AG04450 (cell line): ENCODE results near the gene HNRNPM. TPM values are rescaled to one million over a fixed set of nuclear protein-coding genes. Genes with fewer than 3 reads are reported as not detected.
A peak's percentile ranks its signal among the peaks of the same experiment; 100 is the strongest.

ENCODE experiments used
- CTCF ChIA-PET: fragments of 300-600, 350-600 bp; formaldehyde crosslinking; extraction: SDS; loops from one replicate; lab custom pipeline; 2022; ENCODE audit warnings: antibody characterized with exemption, inconsistent platforms; lab: Charles Lee
- POLR2A ChIA-PET: fragments of 350-600 bp; formaldehyde crosslinking; extraction: SDS; loops from one replicate; lab custom pipeline; 2021; ENCODE audit warnings: antibody characterized with exemption, inconsistent platforms; lab: Yijun Ruan, JAX
- DNase-seq: peaks from one replicate; pipeline ENCODE4 v3.0.0-alpha.2; 2011; ENCODE audit warnings: low read depth, low spot score
- H3K27ac ChIP-seq: one replicate; pipeline ENCODE4 v1.5.1; 2012; ENCODE audit warnings: low read depth, low read length, control low read depth
- H3K27me3 ChIP-seq: one replicate; pipeline ENCODE4 v1.6.0; 2012; ENCODE audit warnings: low read length; ENCODE audit not compliant: control insufficient read depth, insufficient read depth
- H3K4me3 ChIP-seq: 2 replicates; pipeline ENCODE4 v1.5.1; 2011; ENCODE audit warnings: mild to moderate bottlenecking, low read depth, low read length, control low read depth
- H3K9me3 ChIP-seq: 2 replicates; pipeline ENCODE4 v1.5.1; 2012; ENCODE audit warnings: low read length; ENCODE audit not compliant: control insufficient read depth, insufficient read depth
- CTCF ChIP-seq: IDR thresholded peaks from 2 replicates; pipeline ENCODE4 v1.5.1; 2011; ENCODE audit warnings: low read depth, low read length, control low read depth, inconsistent platforms
- polyA plus RNA-seq: library from polyadenylated mRNA; depleted of rRNA; stranded (reverse); fragments of >200 nt; gene quantifications from 2 replicates; pipeline ENCODE4 v1.2.3, GENCODE V29; 2011

HNRNPM gene
- polyA plus RNA-seq, 1 experiment, result 122 TPM

- Histone ChIP-seq H3K4me3 (peak overlapping the region; percentile 61), H3K27me3 (no peaks in the 10 kb centered on the region), H3K9me3 (no peaks in the 10 kb centered on the region; the same call in 1 of the 2 replicates), H3K27ac (no peak overlapping the region)
- peak; percentile 92 for TF ChIP-seq CTCF
- ChIA-PET CTCF (interaction anchor here (0.6 to 3.1 kb wide), 16 partner anchors 8 to 153 kb away, joined by 3 to 22 read pairs (median 5); partner anchors contain the start of genes MARCHF2 and ZNF414), POLR2A (interaction anchor here (0.5 to 1.5 kb wide), 5 partner anchors 8 to 89 kb away, joined by 3 to 5 read pairs (median 3); partner anchors contain the start of gene ZNF414)
- peak; percentile 18 for DNase-seq
Measured at GRCh38 chr19:8505680-8506401, 61.1 kb downstream of the HNRNPM start.

DNA sequence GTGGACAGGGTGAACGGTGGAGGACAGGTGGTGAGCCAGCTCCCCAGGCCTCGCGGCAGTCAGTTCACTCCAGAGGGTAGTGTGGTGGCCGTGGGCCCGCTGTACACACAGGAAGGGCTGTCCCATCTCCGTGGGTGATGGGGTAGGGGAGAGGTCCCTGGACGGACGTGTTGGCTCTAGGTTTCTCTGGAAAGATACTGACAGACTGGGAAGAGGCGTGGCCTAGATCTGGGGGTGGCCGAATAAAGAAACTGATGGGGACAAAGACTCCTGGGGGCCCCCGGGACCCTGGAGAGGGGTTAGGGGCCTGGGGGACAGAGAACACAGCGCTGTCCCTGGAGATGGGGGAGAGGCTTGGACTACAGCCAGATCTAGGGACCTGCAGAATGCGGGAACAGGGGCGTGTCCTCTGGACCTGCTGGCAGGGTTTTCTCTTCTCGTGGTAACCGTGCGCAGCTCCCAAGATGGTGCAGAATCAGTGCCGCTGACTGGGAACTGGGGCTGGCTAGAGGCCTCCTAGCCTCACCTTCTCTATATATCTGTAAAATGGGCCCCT, 61.7 kb downstream of the HNRNPM start:
- CTCF ChIA-PET, result interaction anchor here (0.6 to 3.1 kb wide), 8 partner anchors 11 to 152 kb away, joined by 3 to 22 read pairs (median 6); partner anchors contain the start of gene MARCHF2
- no peaks in the 10 kb centered on the region; the same call in 1 of the 2 replicates for H3K9me3 ChIP-seq
- TF ChIP-seq CTCF, result no peak
- DNase-seq, result no peak
- no peaks in the 10 kb centered on the region for H3K27me3 ChIP-seq
- H3K27ac ChIP-seq, result no peak overlapping the region
- peak overlapping the region; percentile 61 for H3K4me3 ChIP-seq
- POLR2A ChIA-PET, result interaction anchor here (0.5 to 1.5 kb wide), 3 partner anchors 8 to 11 kb away, joined by 3 to 5 read pairs (median 5); partner anchors contain the start of gene ZNF414

DNA sequence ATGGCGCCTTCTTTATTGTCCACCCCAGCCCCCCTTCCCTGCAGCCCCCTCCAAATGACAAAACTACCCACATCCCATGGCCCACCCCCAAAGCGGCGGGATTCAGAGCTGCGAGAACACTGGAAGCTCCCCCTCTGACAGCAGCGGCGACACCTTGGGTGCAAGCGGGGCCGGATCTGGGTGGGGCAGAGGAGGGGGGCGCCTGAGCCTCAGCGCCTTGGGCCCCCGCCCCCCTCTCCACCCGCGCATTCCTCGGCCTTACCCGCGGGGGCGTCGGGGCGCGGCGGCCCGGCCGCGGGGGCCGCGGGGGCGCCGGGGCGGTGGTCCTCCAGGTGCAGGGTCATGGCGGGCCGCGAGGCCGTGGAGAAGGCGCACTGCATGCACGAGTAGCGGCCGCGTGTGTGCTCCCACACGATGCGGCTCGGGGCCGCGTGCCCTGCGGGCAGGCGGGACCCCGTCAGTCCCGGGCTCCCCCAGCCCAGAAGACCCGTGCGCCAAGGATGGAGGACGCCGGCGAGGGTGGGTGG, 65.9 kb downstream of the HNRNPM start:
- H3K9me3 ChIP-seq, result peaks cover 4% of the 10 kb centered on the region; the same call in 1 of the 2 replicates
- DNase-seq, result no peak
- TF ChIP-seq CTCF, result no peak
- ChIA-PET POLR2A (interaction anchor here (0.6 kb wide), 1 partner anchor 230 kb away, joined by 3 read pairs; no protein-coding TSS in a partner anchor), CTCF (interaction anchor here (0.6 kb wide), 1 partner anchor 68 kb away, joined by 3 read pairs; no protein-coding TSS in a partner anchor)
- no peaks in the 10 kb centered on the region for H3K27me3 ChIP-seq
- no peak overlapping the region for H3K27ac ChIP-seq
- no peak overlapping the region for H3K4me3 ChIP-seq

GRCh38 chr19:8511573-8512101, 66.9 kb downstream of the HNRNPM start:
- Histone ChIP-seq H3K27ac (no peak overlapping the region), H3K4me3 (no peak overlapping the region), H3K27me3 (no peaks in the 10 kb centered on the region), H3K9me3 (peaks cover 4% of the 10 kb centered on the region; the same call in 1 of the 2 replicates)
- ChIA-PET POLR2A (interaction anchor here (1.1 kb wide), 1 partner anchor 1625 kb away, joined by 3 read pairs; no protein-coding TSS in a partner anchor), CTCF (no interaction called here)
- no peak for TF ChIP-seq CTCF
- DNase-seq, result no peak
